Ammon's horn (tissue), 1 donor: Measurements from ENCODE around the gene WNT1.

Experiments used
- DNase-seq: peaks from one replicate; pipeline ENCODE4 v3.0.0-alpha.2; 2016; ENCODE audit warnings: low spot score

Gene WNT1

GRCh38 chr12:48978291-48978740 lies at the start of gene WNT1:
Gene WNT1 (plus strand): TSS chr12:48978322. CDS start chr12:48978651, 329 bp downstream.
- no peak for DNase-seq

- no peak for DNase-seq
Observed at GRCh38 chr12:48929551-48929950, 48.6 kb upstream of the WNT1 start.

- DNase-seq, result no peak
Observed at GRCh38 chr12:48930475-48930874, 47.6 kb upstream of the WNT1 start.

GRCh38 chr12:48932878-48933277 lies 45.2 kb upstream of the WNT1 start:
- no peak for DNase-seq

GRCh38 chr12:48933664-48934311 lies 44.3 kb upstream of the WNT1 start:
- DNase-seq, result no peak

- DNase-seq, result no peak
Observed at GRCh38 chr12:48934312-48934706, 43.8 kb upstream of the WNT1 start.

- DNase-seq, result peak; percentile 73
Observed at GRCh38 chr12:48936379-48936979, 41.6 kb upstream of the WNT1 start.

- DNase-seq, result no peak
Observed at GRCh38 chr12:48937170-48937569, 41.0 kb upstream of the WNT1 start.

GRCh38 chr12:48938805-48939204 lies 39.3 kb upstream of the WNT1 start:
- DNase-seq, result no peak

- DNase-seq, result no peak
Observed at GRCh38 chr12:48940181-48940580, 37.9 kb upstream of the WNT1 start.

GRCh38 chr12:48943221-48943620 lies 34.9 kb upstream of the WNT1 start:
- peak; percentile 33 for DNase-seq

GRCh38 chr12:48946205-48946604 lies 31.9 kb upstream of the WNT1 start:
- no peak for DNase-seq

- DNase-seq, result no peak
Observed at GRCh38 chr12:48946943-48947342, 31.2 kb upstream of the WNT1 start.

GRCh38 chr12:48947727-48948126 lies 30.4 kb upstream of the WNT1 start:
- DNase-seq, result no peak

GRCh38 chr12:48952691-48953090 lies 25.4 kb upstream of the WNT1 start:
- no peak for DNase-seq

- no peak for DNase-seq
Observed at GRCh38 chr12:48954061-48954460, 24.1 kb upstream of the WNT1 start.

GRCh38 chr12:48954841-48955501 lies 23.2 kb upstream of the WNT1 start:
- no peak for DNase-seq

- DNase-seq, result peak; percentile 92
Observed at GRCh38 chr12:48956279-48957140, 21.6 kb upstream of the WNT1 start.

GRCh38 chr12:48957141-48958048 lies 20.7 kb upstream of the WNT1 start, which contains the start of gene ARF3:
Gene ARF3 (minus strand): TSS chr12:48957487. CDS start chr12:48941095, 16,392 bp downstream.
- peak; percentile 96 for DNase-seq

- no peak for DNase-seq
Observed at GRCh38 chr12:48958049-48958388, 20.1 kb upstream of the WNT1 start.

GRCh38 chr12:48960834-48961233 lies 17.3 kb upstream of the WNT1 start:
- no peak for DNase-seq
